SU-DHL-6 (cell line): Measurements from ENCODE around the gene LUC7L.
"Not testable (repeated sequence)": the region's sequence is repeated elsewhere in the genome, so short reads cannot be mapped to it uniquely, and the experiment has no call there.

Experiments
- H2AFZ ChIP-seq: fragments of 200-600 bp; sonication (generic); 2 replicates; pipeline ENCODE4 v1.6.1; 2014; ENCODE audit warnings: low read depth, mild to moderate bottlenecking, moderate library complexity, mixed read lengths, antibody characterized with exemption, low read length; ENCODE audit not compliant: severe bottlenecking
- H3F3A ChIP-seq: fragments of 200-600 bp; shearing (Covaris generic); 2 replicates; pipeline ENCODE4 v1.6.0; 2016; ENCODE audit warnings: antibody characterized with exemption, mild to moderate bottlenecking; ENCODE audit not compliant: insufficient read depth
- H3K27ac ChIP-seq: fragments of 200-600 bp; sonication (generic); 2 replicates; pipeline ENCODE4 v1.5.1; 2016; ENCODE audit warnings: low read depth, mild to moderate bottlenecking, low read length, moderate library complexity, mixed read lengths
- H3K27me3 ChIP-seq: fragments of 200-600 bp; sonication (generic), shearing (Covaris generic); 2 replicates; pipeline ENCODE4 v1.6.0; 2014; ENCODE audit warnings: mild to moderate bottlenecking, low read length
- H3K36me3 ChIP-seq: fragments of 200-600 bp; sonication (generic); 2 replicates; pipeline ENCODE4 v1.6.1; 2014; ENCODE audit warnings: mild to moderate bottlenecking, low read length, mixed read lengths
- H3K4me2 ChIP-seq: fragments of 300-600, 200-600 bp; shearing (Covaris generic), sonication (generic); 2 replicates; pipeline ENCODE4 v1.6.0; 2014; ENCODE audit warnings: low read length, low read depth, mild to moderate bottlenecking; ENCODE audit not compliant: poor library complexity, severe bottlenecking
- H3K4me3 ChIP-seq: fragments of 200-600 bp; sonication (generic); 2 replicates; pipeline ENCODE4 v1.5.1; 2014; ENCODE audit warnings: antibody characterized with exemption, low read length, mild to moderate bottlenecking, mixed read lengths; ENCODE audit not compliant: insufficient read depth, poor library complexity, severe bottlenecking
- H3K79me2 ChIP-seq: fragments of 200-600 bp; sonication (generic); 2 replicates; pipeline ENCODE4 v1.6.1; 2014; ENCODE audit warnings: mild to moderate bottlenecking, low read length, moderate library complexity; ENCODE audit not compliant: insufficient read depth
- H3K9ac ChIP-seq: fragments of 200-600 bp; sonication (generic); 2 replicates; pipeline ENCODE4 v1.7.0; 2014; ENCODE audit warnings: mild to moderate bottlenecking, low read length
- H3K9me2 ChIP-seq: fragments of 200-600 bp; sonication (generic); replicated peaks from 2 replicates; pipeline ENCODE4 v1.6.1; 2014; ENCODE audit warnings: low read length; ENCODE audit not compliant: insufficient read depth
- H3K9me3 ChIP-seq: fragments of 200-600 bp; sonication (generic); 2 replicates; pipeline ENCODE4 v1.6.1; 2014; ENCODE audit warnings: low read length, mixed read lengths; ENCODE audit not compliant: insufficient read depth
- H4K20me1 ChIP-seq: fragments of 200-600 bp; sonication (generic); 2 replicates; pipeline ENCODE4 v1.6.1; 2014; ENCODE audit warnings: low read depth, mild to moderate bottlenecking, antibody characterized with exemption, low read length, moderate library complexity, mixed read lengths
- CTCF ChIP-seq: fragments of 200-600 bp; sonication (generic); IDR thresholded peaks from one replicate; pipeline ENCODE4 v1.5.1; 2017; ENCODE audit warnings: antibody characterized with exemption, mild to moderate bottlenecking, low read length, moderate library complexity; ENCODE audit not compliant: insufficient read depth, poor library complexity, severe bottlenecking
- EZH2phosphoT487 ChIP-seq: fragments of 200-600 bp; sonication (generic), shearing (Covaris generic); conservative IDR thresholded peaks from 2 replicates; pipeline ENCODE4 v1.6.1; 2018; ENCODE audit warnings: mild to moderate bottlenecking, antibody characterized with exemption, low read length, moderate library complexity, mixed read lengths

Gene LUC7L

GRCh38 chr16:230949-231348, 1.7 kb upstream of the LUC7L start:
- H3K4me3 ChIP-seq, result no peak overlapping the region
- no peak overlapping the region for H3K4me2 ChIP-seq
- no peaks in the 10 kb centered on the region for H3K27me3 ChIP-seq
- peaks cover 16% of the 10 kb centered on the region for H4K20me1 ChIP-seq
- no peak overlapping the region for H3K9ac ChIP-seq
- peaks cover 3% of the 10 kb centered on the region; the same call in 1 of the 2 replicates for H3F3A ChIP-seq
- H3K27ac ChIP-seq, result no peak overlapping the region
- H3K79me2 ChIP-seq, result peaks cover 36% of the 10 kb centered on the region
- no peaks in the 10 kb centered on the region for H3K9me2 ChIP-seq
- TF ChIP-seq EZH2phosphoT487, result no peak
- TF ChIP-seq CTCF, result no peak
- peaks cover 17% of the 10 kb centered on the region for H3K36me3 ChIP-seq
- H2AFZ ChIP-seq, result no peak overlapping the region
- H3K9me3 ChIP-seq, result no peaks in the 10 kb centered on the region

- Histone ChIP-seq H3K79me2 (peaks cover 35% of the 10 kb centered on the region), H3K36me3 (peaks cover 21% of the 10 kb centered on the region), H4K20me1 (peaks cover 16% of the 10 kb centered on the region)
- not testable (repeated sequence) for H3F3A ChIP-seq, H3K27me3 ChIP-seq, H3K9me3 ChIP-seq, H3K9ac ChIP-seq, H3K4me3 ChIP-seq, H3K4me2 ChIP-seq, H2AFZ ChIP-seq, H3K27ac ChIP-seq, H3K9me2 ChIP-seq
These were observed 1.1 kb upstream of the LUC7L start for GRCh38 chr16:230351-230750.

- Histone ChIP-seq H3K9me3 (no peaks in the 10 kb centered on the region), H3K27me3 (no peaks in the 10 kb centered on the region), H3K9ac (peak overlapping the region; percentile 92; the same call in 1 of the 2 replicates), H3K36me3 (peaks cover 21% of the 10 kb centered on the region), H3K4me2 (peak overlapping the region; percentile 93), H3K27ac (no peak overlapping the region), H3F3A (no peaks in the 10 kb centered on the region), H4K20me1 (peaks cover 16% of the 10 kb centered on the region), H2AFZ (peak overlapping the region; percentile 68), H3K79me2 (peaks cover 35% of the 10 kb centered on the region), H3K9me2 (no peaks in the 10 kb centered on the region), H3K4me3 (peak overlapping the region; percentile 83)
- TF ChIP-seq CTCF (no peak), EZH2phosphoT487 (no peak)
These were observed 557 bp upstream of the LUC7L start for GRCh38 chr16:229731-230281.

GRCh38 chr16:228151-228851, 948 bp downstream of the LUC7L start:
- H3K4me2 ChIP-seq, result peak overlapping the region; percentile 93
- H3K27ac ChIP-seq, result peak overlapping the region; percentile 67
- no peaks in the 10 kb centered on the region for H3K9me3 ChIP-seq
- peaks cover 41% of the 10 kb centered on the region for H3K79me2 ChIP-seq
- H3F3A ChIP-seq, result no peaks in the 10 kb centered on the region
- H3K4me3 ChIP-seq, result peak overlapping the region; percentile 83
- peak overlapping the region; percentile 92 for H3K9ac ChIP-seq
- H3K36me3 ChIP-seq, result peaks cover 21% of the 10 kb centered on the region
- H2AFZ ChIP-seq, result peak overlapping the region; percentile 68
- peaks cover 16% of the 10 kb centered on the region for H4K20me1 ChIP-seq
- no peaks in the 10 kb centered on the region for H3K9me2 ChIP-seq
- H3K27me3 ChIP-seq, result no peaks in the 10 kb centered on the region
- TF ChIP-seq EZH2phosphoT487 (no peak), CTCF (no peak)
